Small intestine (tissue), 7 donors: Measurements from ENCODE around the gene AXDND1. TPM values are rescaled to one million over a fixed set of nuclear protein-coding genes. Genes with fewer than 3 reads are reported as not detected.
"Not testable (repeated sequence)": the region's sequence is repeated elsewhere in the genome, so short reads cannot be mapped to it uniquely, and the experiment has no call there.

ENCODE experiments used
- DNase-seq, 2 donors: peaks; one replicate each; pipeline versions ENCODE4 v3.0.0 to v3.0.0-alpha.2; 2013
- FAIRE-seq: peaks from 2 replicates; lab custom pipeline; 2012; peaks lifted over from hg19 to GRCh38; lab: Jason Lieb, UNC
- H3K27ac ChIP-seq, 3 donors: one replicate each; pipeline ENCODE4 v1.5.1; 2013; ENCODE audit warnings: low read length in 2 of 3, mild to moderate bottlenecking in 2 of 3, control low read depth in 1 of 3, inconsistent platforms in 1 of 3, low read depth in 1 of 3, moderate library complexity in 1 of 3
- H3K27me3 ChIP-seq, 3 donors: one replicate each; pipeline ENCODE4 v1.6.1; 2013; ENCODE audit warnings: low read length in 3 of 3, inconsistent platforms in 1 of 3; ENCODE audit not compliant: control insufficient read depth in 3 of 3, insufficient read depth in 3 of 3
- H3K36me3 ChIP-seq, 3 donors: one replicate each; pipeline ENCODE4 v1.6.1; 2013; ENCODE audit warnings: low read length in 3 of 3, inconsistent platforms in 1 of 3, low read depth in 1 of 3, mild to moderate bottlenecking in 1 of 3, moderate library complexity in 1 of 3; ENCODE audit not compliant: control insufficient read depth in 3 of 3, insufficient read depth in 2 of 3
- H3K4me1 ChIP-seq, 3 donors: one replicate each; pipeline ENCODE4 v1.6.1; 2013; ENCODE audit warnings: low read length in 2 of 3, inconsistent platforms in 1 of 3, low read depth in 1 of 3, mild to moderate bottlenecking in 1 of 3, moderate library complexity in 1 of 3; ENCODE audit not compliant: control insufficient read depth in 3 of 3, insufficient read depth in 2 of 3
- H3K4me3 ChIP-seq, 3 donors: one replicate each; pipeline ENCODE4 v1.5.1; 2013; ENCODE audit warnings: low read length in 3 of 3, control low read depth in 1 of 3, inconsistent platforms in 1 of 3, low read depth in 1 of 3, mild to moderate bottlenecking in 1 of 3, moderate library complexity in 1 of 3
- H3K9me3 ChIP-seq, 2 donors: one replicate each; pipeline ENCODE4 v1.6.1; 2013; ENCODE audit warnings: low read depth in 1 of 2, low read length in 1 of 2; ENCODE audit not compliant: control insufficient read depth in 2 of 2, insufficient read depth in 1 of 2
- WGBS, 3 donors: extraction: QIAGEN DNeasy Blood & Tissue Kit; methylation state at CpG; one replicate each; pipeline ENCODE4 v1.1.7; 2013; 5-methylcytosine and 5-hydroxymethylcytosine counted together
- polyA plus RNA-seq, 4 donors: library from polyadenylated mRNA; stranded (reverse) in 3 of 4; unstranded in 1 of 4; fragments of 200-250 nt in 3 of 4; fragments of 120-200 nt in 1 of 4; gene quantifications; one replicate each; pipeline versions ENCODE4 v1.2.1 to v1.2.3, GENCODE V29; 2013
- donor health status: healthy with polysubstance abuse.
- donor health status: control.
- donor health status: control.
- donor health status: Bipolar disorder and iron deficiency.
- donor health status: healthy.

Gene AXDND1
- polyA plus RNA-seq, 4 donors = 0.22 to 28.0 (median 6.7) TPM

- H3K36me3 ChIP-seq = no peaks in the 10 kb centered on the region
- no peak for DNase-seq
- H3K4me1 ChIP-seq = no peaks in the 10 kb centered on the region
These were observed 59.4 kb downstream of the AXDND1 start for GRCh38 chr1:179425186-179425585.

DNA sequence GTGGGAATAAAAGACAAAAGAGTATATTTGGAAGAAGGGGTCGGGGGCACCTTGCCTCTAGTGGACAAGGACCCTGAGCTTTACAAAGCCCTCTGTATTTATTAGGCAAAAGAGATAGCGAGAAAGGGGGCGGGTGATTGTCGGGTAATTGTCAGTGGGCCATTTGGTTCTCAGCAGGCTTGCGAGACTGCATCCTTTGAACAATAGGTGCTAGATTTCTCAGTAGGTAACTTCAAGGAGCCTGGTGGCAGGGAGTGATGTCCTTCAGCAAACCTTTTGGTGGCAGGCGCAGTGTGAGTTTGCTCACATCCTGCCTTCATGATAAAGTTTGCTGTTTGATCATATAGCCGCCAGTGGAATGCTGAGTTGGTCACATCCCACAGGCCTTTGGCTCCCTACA, 71.4 kb downstream of the AXDND1 start:
- no peak for FAIRE-seq
- 83 to 87% (median 83%) methylated on average over 7 of the region's 7 CpGs for WGBS, 3 donors
- DNase-seq = no peak
- no peak overlapping the region for H3K27ac ChIP-seq
- H3K4me1 ChIP-seq = peaks cover 0 to 13% (median 0%) of the 10 kb centered on the region in 3 donors
- H3K36me3 ChIP-seq = no peaks in the 10 kb centered on the region
- H3K4me3 ChIP-seq = no peak overlapping the region
- peaks cover 0 to 4% of the 10 kb centered on the region in 2 donors for H3K9me3 ChIP-seq
- no peaks in the 10 kb centered on the region for H3K27me3 ChIP-seq

More at GRCh38 chr1:179425186-179425585, 59.4 kb downstream of the AXDND1 start:
- H3K27ac ChIP-seq = no peak overlapping the region
- peaks cover 0 to 15% of the 10 kb centered on the region in 2 donors for H3K9me3 ChIP-seq
- no peak for FAIRE-seq
- no peaks in the 10 kb centered on the region for H3K27me3 ChIP-seq
- H3K4me3 ChIP-seq = no peak overlapping the region

DNA sequence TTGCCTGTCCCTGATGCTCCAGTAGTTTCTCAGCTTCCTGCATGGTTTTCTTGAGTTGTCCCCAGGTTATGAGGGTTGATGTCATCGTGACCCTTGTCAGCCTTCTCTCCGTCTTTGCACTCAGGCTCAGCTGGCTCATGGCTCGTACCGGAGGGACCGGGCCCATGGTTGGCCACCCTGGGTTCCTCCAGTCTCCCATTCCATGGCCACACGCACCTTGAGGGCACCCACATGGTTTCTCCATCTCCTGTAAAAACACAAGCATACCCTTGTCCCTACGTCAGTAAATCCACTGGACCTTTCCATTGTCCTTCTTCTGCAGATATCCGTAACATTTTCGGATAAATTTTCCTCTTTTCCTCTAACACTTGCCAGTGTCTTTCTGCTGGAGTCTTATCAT, 73.9 kb downstream of the AXDND1 start:
- Histone ChIP-seq H3K27ac (peak overlapping the region in 1 of 3 donors; percentile 53), H3K4me1 (peaks cover 0 to 13% (median 0%) of the 10 kb centered on the region in 3 donors)
- DNase-seq, H3K27me3 ChIP-seq, H3K4me3 ChIP-seq, H3K36me3 ChIP-seq, FAIRE-seq, H3K9me3 ChIP-seq: not testable (repeated sequence)
- WGBS, 3 donors = 78 to 91% (median 85%) methylated on average over 9 of the region's 9 CpGs

- DNase-seq, H3K27me3 ChIP-seq, H3K9me3 ChIP-seq, FAIRE-seq, H3K4me3 ChIP-seq, H3K36me3 ChIP-seq: not testable (repeated sequence)
- WGBS, 3 donors = 57 to 63% (median 58%) methylated on average over 2 of the region's 2 CpGs
- peak overlapping the region in 2 of 3 donors; percentile 32 to 53 for H3K27ac ChIP-seq
- H3K4me1 ChIP-seq = peaks cover 0 to 13% (median 0%) of the 10 kb centered on the region in 3 donors
These were observed 74.5 kb downstream of the AXDND1 start for GRCh38 chr1:179440301-179440700.

- 19 to 62% (median 39%) methylated on average over 7 of the region's 7 CpGs for WGBS, 3 donors
- Histone ChIP-seq H3K9me3 (peaks cover 0 to 8% of the 10 kb centered on the region in 2 donors), H3K4me1 (peaks cover 0 to 13% (median 0%) of the 10 kb centered on the region in 3 donors), H3K27ac (peak overlapping the region in 2 of 3 donors; percentile 53 to 71), H3K27me3 (no peaks in the 10 kb centered on the region), H3K36me3 (no peaks in the 10 kb centered on the region), H3K4me3 (no peak overlapping the region)
- DNase-seq = peak; percentile 26 to 91
- no peak for FAIRE-seq
These were observed 75.2 kb downstream of the AXDND1 start for GRCh38 chr1:179440971-179441370.

- peaks cover 0 to 13% (median 0%) of the 10 kb centered on the region in 3 donors for H3K4me1 ChIP-seq
- H3K27me3 ChIP-seq = no peaks in the 10 kb centered on the region
- H3K36me3 ChIP-seq = no peaks in the 10 kb centered on the region
- FAIRE-seq (no peak), DNase-seq (peak in 1 of 2 donors; percentile 51)
- WGBS, 3 donors = 65 to 76% (median 66%) methylated on average over 6 of the region's 6 CpGs
- no peak overlapping the region for H3K4me3 ChIP-seq
- H3K27ac ChIP-seq = peak overlapping the region in 2 of 3 donors; percentile 50 to 71
- H3K9me3 ChIP-seq = peaks cover 0 to 8% of the 10 kb centered on the region in 2 donors
These were observed 75.7 kb downstream of the AXDND1 start for GRCh38 chr1:179441501-179441900.

DNA sequence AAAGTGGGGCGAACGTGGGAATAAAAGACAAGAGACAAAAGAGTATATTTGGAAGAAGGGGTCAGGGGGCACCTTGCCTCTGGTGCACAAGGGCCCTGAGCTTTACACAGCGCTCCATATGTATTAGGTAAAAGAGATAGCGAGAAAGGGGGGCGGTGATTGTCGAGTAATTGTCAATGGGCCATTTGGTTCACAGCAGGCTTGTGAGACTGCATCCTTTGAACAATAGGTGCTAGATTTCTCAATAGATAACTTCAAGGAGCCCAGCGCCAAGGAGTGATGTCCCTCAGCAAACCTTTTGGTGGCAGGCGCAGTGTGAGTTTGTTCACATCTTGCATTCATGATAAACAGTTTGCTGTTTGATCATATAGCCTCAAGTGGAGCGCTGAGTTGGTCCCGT, 77.1 kb downstream of the AXDND1 start:
- not testable (repeated sequence) for H3K9me3 ChIP-seq, H3K27ac ChIP-seq, H3K4me3 ChIP-seq, FAIRE-seq, H3K27me3 ChIP-seq, DNase-seq, H3K36me3 ChIP-seq
- 89 to 90% (median 89%) methylated on average over 10 of the region's 10 CpGs for WGBS, 3 donors
- H3K4me1 ChIP-seq = peaks cover 0 to 13% (median 0%) of the 10 kb centered on the region in 3 donors

- no peak for DNase-seq
- H3K4me3 ChIP-seq = no peak overlapping the region
- no peak overlapping the region for H3K27ac ChIP-seq
- H3K9me3 ChIP-seq = peaks cover 0 to 4% of the 10 kb centered on the region in 2 donors
- H3K4me1 ChIP-seq = peaks cover 0 to 6% (median 0%) of the 10 kb centered on the region in 3 donors
- no peak for FAIRE-seq
- no peaks in the 10 kb centered on the region for H3K27me3 ChIP-seq
- no peaks in the 10 kb centered on the region for H3K36me3 ChIP-seq
These were observed 79.8 kb downstream of the AXDND1 start for GRCh38 chr1:179445593-179445992.

DNA sequence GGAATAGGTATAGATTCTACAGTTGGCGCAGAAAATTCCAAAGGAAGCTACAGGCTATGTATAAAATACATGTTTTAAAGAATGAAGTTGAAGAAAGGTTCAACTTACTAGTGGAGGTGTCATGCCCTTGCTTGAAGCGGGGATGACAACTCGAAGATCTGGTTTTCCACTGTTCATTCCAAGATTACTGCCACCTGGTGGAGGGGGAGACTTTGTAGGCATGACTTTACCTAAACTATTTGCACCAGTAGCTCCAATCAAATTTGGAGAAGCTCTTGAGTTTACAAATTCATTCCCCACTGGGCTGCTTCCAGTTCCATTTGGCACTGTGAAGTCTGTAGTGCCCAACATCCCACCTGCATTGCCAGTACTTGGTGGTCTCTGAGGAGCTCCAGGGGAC, 81.7 kb downstream of the AXDND1 start:
- Histone ChIP-seq H3K9me3 (peaks cover 0 to 4% of the 10 kb centered on the region in 2 donors), H3K4me1 (no peaks in the 10 kb centered on the region), H3K27ac (no peak overlapping the region), H3K4me3 (no peak overlapping the region), H3K27me3 (no peaks in the 10 kb centered on the region), H3K36me3 (no peaks in the 10 kb centered on the region)
- peak in 1 of 2 donors; percentile 27 for DNase-seq
- 73 to 89% (median 84%) methylated on average over 3 of the region's 3 CpGs for WGBS, 3 donors
- no peak for FAIRE-seq
